ENCODE measurements around the gene HLA-DOA.

Gene HLA-DOA

DNA sequence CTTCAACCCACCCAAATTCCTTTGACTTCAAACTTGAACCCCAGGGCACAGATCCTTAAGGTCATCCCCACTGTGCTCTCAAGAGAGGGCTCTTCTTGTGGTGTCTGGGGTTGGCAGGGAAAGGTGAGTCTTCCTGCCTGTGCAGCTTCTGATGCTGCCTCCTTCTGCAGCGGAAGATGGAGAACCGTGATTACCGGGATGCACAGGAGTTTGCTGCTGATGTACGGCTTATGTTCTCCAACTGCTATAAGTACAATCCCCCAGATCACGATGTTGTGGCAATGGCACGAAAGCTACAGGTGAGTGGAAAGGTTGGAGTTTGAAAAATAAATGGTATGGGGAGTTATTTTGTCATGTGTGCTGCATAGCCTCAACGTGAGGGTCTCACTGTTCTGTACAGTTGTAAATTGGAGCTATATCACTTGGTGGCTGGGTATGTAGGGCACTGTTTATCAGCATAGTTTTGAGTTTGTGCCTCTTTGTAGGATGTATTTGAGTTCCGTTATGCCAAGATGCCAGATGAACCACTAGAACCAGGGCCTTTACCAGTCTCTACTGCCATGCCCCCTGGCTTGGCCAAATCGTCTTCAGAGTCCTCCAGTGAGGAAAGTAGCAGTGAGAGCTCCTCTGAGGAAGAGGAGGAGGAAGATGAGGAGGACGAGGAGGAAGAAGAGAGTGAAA is 32.0 kb downstream of the HLA-DOA start:
- no peak for DNase-seq

DNA sequence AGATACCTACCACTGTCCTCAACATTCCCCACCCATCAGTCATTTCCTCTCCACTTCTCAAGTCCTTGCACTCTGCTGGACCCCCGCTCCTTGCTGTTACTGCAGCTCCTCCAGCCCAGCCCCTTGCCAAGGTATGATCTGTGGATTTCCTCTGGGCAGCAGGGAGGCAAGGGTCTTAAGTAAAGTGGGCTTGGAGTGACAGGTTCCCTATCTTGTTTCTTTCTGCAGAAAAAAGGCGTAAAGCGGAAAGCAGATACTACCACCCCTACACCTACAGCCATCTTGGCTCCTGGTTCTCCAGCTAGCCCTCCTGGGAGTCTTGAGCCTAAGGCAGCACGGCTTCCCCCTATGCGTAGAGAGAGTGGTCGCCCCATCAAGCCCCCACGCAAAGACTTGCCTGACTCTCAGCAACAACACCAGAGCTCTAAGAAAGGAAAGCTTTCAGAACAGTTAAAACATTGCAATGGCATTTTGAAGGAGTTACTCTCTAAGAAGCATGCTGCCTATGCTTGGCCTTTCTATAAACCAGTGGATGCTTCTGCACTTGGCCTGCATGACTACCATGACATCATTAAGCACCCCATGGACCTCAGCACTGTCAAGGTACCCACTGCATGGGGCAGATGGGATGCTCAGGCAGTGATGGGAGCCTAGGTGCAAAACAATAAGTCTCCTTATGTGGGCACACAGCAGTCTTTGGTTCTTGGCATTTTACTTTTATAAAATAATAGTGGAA is 32.9 kb downstream of the HLA-DOA start:
- no peak for DNase-seq

DNA sequence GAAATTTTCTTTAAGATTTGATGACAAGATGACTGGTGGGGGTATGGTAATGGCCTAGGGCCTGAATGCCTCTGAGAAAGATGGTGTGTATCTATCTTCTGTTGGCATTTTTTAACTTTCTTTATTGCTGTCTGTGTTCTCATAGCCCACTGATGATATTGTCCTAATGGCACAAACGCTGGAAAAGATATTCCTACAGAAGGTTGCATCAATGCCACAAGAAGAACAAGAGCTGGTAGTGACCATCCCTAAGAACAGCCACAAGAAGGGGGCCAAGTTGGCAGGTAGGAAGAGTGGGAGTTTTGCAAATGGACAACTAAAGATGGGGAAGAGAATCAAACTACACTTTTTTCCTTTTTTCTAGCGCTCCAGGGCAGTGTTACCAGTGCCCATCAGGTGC is 33.5 kb downstream of the HLA-DOA start:
- DNase-seq = no peak

DNA sequence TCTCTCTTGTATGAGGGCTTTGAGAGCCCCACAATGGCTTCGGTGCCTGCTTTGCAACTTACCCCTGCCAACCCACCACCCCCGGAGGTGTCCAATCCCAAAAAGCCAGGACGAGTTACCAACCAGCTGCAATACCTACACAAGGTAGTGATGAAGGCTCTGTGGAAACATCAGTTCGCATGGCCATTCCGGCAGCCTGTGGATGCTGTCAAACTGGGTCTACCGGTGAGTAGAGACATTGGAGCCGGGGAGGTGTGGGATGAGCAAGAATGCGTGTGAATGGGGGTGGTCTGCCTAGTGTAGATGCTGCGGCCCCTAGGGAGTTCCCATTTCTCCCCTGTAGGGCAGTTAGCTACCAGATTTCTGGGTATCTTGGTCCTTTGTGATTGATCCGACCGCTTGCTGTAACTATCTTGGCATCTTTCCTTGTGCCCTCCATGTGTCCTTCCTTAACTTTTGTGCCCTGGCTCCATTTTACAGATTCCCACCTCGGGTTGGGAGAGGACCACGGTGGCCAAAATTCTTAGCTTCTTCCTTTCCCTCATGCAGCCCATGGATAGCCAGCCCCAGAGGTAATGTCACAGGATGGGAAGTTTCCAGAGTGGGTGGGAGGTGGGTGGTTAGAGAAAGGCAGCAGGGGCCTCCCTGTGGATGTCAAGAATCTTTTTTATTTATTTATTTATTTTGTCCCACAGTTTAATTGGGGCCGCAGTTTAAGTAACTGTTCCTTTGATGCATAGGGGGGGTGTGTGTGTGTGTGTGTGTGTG is 34.7 kb downstream of the HLA-DOA start:
- DNase-seq = no peak

DNA sequence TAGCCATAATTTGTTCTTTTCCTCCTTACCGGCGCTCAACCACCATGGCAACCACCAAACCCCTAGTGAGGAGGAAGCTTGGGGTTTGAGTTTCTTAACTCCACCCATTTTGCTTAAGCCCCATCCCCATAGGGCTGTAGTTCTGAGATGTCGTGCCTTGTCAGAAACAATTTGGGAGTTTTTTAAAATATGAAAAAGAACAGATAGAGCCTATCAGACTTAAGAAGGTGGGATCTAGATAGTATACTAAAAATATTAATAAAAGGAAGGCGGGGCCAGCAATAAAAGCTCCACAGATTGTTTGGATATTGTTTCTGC is 35.4 kb downstream of the HLA-DOA start:
- DNase-seq = no peak

DNA sequence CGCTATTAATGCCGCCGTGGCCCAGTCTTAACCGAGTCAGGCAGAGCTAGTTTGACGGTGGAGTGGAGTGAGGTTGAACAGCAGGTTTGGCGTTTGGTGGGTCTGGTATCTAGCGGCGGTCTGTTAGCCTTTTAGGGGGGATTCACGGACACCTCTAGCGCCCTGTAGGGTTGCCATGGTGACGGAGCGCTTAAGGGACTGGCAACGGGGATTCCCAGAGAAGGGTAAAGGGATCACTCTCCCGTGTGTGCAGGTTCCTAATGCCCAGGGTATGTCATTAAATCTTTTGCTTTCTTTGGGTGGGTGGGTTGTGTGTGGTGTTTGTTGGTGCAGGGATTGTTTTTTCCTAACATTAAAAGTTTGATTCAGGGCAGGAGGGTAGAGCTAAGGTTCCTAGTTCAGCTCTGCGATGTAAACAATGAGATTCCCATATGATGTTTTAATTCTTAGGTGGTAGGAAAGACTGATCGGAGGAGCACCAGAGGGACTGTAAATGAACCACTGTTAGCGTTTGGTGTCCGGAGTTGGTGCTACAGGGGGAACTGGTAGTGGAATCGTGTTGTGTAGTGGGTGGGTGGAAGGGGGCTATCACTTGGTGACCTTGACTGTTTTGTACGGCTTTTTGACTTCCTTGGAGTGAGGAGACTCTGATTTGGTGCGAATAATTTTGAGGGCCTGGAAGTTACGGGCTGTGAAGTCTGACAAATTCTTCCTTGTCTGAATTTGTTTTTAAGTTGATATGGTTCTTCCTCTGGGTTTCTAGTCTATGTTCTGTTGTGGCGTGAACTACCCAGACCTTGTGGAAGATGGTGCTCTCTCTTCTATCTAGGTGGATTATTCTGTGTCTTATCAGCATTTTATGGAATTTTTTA is 36.0 kb downstream of the HLA-DOA start:
- DNase-seq = no peak

DNA sequence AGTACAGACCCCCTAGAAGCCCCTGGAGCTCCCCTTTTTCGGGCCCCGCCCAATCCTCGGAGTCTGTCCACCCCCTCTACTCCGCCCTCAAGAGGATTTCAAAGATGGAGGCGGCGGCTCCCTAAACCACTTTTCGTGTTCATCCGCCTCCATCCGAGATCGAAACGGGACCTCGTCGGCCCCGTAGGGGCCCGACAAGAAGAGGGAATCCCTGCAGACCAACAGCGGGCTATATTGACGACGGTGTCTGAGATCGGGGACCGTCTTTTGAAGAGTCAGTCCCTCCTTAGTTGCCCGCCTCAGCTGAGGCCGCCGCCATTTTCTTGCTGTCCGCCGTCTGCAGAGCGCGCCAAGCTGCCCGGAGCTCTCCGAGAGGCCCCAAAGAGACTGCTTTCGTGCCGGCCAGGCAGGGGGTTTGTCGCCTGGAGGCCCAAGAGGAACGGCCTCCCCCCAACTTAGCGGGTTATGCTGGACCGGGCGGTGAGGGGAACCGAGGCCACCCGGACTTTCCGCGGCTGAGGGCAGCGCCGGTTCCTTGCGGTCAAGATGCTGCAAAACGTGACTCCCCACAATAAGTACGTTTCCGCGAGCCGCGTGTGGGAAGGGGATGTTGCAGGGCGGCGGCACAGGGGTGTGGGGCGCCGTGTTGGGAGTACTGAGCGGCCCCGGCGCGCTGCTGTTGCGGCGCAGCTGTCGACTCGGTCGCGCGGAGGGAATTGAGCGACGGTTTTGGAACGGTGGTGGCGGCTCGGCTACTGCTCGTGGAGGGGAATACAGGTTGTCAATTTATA is 36.8 kb downstream of the HLA-DOA start:
- no peak for DNase-seq

DNA sequence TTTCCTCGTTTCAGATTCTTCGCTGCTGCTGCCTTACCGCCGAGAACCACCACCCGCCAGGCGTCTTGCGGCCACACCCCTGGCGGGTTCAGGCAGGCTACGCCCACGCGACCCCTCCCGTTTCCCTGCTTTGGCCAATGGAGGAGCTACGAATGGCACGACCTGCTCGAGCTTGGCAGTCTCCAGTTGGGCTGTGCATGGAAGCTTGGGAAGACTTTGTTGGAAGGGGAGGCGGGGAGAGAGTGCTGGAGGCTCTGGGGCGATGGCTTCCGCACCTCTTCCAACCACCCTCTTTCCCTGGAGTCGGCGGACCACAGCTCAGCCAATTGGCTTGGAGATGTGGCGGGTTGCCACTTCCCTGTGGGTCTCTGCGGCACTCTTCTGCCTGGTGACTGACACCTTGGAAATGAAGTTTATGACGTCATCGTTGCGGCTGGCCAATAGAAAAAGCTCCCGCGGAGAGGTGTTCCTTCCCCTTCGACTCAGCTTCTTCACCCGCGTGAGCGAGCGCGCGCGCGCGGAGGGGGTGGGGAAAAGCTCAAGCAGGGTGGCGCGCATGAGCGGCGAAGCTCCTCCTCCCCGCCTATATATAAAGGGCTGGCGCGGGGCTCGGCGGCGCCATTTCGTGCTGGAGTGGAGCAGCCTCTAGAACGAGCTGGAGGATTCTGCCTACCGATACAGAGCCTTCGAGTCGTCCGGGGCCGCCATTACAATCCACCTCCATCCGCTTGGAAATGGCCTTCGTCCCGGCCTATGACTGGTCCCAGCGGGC is 37.6 kb downstream of the HLA-DOA start:
- peak; percentile 99 for DNase-seq

DNA sequence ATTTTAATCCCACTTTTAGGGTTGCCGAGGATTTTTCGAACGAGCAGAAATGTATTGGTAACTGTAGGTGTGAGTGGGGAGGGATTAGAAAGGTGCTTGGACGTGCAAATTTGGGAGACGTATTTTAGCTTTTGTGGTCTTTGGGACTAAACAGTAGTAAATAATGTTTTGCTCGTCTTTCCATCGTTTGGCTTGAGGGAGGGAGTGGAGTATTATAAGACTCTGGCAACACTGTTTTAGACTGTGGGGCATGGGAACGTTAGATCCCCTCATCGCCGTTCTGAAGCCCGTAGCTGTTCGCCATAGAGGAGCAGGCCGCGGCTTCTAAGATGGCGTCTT is 38.2 kb downstream of the HLA-DOA start:
- DNase-seq = no peak

DNA sequence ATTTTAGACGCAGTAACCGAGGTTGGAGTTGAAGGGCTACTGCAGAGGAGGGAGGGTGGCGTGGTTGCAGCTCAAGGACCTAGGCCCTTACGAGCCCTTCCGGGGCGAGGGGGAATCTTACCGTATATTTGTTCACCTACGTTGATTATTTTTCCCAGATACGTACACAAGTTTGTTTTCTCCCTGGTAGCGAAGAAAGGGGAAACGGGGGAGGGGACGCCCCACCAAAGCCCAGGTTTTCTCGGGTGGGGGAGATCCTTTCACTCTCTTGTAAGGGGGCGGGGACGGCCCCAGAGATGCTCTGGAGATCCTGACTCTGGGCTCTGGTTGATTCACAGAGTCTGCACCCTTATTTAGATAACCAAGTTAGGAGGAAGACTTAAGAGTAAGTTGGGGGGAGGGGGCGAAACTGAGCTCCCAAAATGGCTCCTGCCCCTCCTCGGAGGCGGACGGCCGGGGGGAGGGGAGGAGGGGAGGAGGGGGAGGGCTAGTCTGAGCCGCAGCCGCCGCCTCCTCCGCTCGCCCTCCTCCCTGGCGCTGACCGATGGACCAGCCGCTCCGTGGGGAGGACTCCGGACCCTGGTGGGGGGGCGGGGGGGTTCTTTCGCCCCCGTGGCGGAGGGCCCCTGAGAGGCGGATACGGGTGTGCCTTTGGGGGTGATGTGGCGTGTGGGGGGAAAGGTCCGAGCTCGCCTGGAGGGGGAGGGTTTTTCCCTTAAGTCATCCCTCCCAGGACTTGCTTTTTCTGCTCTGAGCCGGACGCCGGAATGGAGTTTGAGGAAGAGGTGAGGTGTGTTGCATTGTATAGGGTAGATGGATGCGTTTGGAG is 38.8 kb downstream of the HLA-DOA start:
- no peak for DNase-seq

DNA sequence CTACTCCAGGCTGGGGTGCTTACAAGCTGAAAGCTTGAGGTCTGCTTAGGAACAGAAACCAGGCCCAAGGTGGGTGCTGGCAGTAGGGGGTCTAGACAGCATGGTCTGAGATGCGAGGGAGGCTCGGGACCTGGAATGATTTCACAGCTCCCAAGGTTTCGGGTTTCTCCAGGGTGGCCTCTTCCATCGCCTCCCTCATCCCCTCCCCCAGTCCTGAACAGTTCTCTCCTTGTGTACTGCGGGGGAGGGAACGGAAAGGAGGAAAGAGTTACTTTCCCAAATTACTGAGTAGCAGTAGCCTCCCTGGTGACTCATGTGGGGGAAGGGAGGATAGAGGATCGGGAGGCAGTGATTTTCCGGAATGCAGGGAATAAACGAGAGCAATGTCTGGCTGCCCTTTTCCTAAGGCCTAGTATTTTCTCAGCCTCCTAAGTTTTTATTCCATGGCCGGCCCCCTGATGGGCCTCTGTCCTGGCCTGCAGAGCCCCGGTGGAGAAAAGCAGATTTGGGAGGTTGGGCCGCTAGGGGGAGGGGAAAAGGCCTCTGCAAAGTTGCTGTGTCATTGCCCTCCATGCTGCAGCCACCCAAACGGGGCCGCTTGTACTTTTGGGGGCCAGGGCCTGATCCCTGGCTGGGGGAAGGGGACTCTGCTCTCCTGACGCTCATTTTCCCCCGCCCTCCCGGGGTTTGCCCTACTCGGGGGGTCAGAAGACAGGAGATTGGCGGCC is 39.5 kb downstream of the HLA-DOA start:
- DNase-seq = no peak

DNA sequence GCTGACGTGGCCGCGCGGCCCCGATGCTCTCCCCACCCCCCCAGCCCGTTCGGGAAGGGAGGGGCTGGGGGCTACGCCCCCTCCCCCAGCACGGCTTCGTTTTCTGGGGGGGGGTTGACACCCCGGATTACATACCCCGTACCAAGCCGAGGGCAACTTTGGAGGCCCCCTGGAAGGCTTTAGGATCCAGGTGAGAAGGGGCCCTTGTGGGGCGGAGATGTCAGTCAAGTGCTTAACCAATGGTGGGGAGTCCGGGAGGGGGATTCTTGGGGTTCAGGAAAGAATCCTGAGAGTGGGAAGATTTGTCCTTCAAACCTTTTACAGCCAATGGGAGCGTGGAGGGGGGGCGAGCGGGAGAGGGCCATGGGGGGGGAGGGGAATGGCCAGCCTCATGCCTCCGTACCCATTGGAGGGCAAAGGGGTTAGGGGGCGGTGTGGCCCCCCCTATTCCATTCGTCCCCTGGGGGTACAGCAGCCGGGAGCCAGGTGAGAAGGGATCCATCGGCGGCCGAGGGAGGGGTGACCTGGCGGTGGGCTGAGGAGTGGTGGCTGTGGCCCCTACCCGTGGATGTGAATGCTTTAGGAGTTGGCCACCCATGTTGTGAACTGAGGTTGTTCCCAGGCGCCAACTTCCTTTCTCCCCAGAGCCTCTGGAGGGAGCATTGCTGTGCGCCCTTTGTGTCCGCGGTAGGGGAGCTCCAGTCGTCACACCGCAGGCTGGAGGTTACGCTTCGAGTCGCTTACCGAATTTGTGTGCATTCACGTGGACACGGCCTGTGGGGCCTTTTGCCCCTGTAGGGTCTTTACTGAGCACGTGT is 40.3 kb downstream of the HLA-DOA start:
- DNase-seq = no peak

DNA sequence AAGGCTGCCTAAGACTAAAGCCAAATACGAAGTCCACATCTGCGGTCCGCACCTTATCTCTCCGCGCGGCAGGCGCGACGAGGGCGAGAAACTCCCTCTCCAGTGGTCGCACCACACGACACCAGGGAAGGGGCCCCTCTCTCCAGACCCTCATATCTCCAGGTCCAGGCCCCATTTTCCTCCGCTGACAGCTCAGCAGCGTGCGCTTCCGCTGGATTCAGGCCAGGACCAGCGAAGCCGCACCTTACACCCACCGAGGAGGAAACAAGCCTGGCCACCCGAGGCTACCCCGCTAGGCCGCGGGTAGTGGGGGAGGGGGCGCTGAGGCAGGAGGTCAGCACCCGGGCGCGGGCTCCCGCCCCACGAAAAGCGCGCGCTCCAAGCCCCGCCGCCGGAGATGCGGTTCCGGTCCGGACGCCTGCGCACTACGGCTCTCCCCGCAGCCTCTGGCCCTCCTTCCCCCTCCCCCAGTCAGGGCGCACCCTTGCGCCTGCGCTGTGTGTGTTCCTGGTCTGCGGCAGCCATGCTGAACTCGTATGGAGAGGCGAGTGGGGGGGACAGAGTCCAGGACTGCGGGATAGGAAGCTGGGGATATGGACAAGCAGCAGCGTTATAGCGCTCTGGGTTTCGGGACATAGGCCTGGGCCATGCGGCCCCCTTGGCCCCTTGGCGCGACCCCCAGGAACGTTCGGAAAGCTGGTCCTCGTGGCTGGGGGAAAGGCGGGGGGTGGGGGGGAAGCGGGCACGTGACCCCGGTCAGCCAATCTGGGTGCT is 41.1 kb downstream of the HLA-DOA start, which contains the start of gene BRD2:
Gene BRD2 (plus strand): TSS at position 502 of the 774 bp plus-strand sequence. CDS start 4,305 bp downstream, outside the sequence.
- DNase-seq = peak; percentile 86

DNA sequence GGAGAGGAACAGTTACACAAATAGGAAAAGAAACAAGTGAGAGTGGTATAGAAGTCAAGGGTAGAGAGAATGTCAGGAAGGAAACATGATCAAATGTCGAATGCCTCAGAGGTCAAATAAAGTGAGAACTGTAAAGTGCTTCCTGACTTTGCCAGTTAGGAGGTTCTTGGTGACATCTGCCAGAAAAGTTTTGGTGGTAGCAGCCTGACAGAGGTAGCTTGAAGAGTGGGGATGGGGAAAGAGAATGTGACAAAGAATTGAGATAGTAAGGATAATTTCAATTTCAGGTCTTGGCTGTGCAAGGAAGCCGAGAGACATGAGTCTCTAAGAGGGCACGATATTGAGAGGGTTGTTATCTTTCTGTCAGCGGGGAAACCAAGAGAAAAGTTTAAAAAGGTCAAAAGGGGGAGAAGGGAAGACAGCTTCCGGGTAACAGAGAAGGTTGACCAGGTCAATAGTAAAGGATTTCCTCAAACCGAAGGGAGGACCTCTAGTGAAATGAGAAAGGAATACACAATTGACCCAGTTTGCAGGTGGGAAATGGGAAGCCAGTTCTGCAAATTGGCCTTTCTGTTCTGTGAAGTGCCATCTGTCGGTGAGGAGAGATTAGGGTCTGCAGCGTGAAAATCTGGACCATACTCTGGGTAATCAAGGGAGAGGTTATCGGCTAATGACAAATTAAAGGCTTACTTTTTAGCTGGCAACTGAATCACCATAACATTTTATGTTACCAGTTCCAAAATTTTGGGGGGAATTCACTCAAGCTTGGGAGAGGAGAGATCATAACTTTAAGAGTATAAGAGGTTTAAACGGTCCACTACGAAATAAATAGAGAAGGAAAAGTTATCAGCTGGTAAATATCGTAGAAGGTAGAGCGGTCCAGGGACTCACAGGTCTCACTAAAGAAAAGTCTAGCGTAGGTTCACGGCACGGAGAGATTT is 42.0 kb downstream of the HLA-DOA start:
- peak; percentile 69 for DNase-seq

DNA sequence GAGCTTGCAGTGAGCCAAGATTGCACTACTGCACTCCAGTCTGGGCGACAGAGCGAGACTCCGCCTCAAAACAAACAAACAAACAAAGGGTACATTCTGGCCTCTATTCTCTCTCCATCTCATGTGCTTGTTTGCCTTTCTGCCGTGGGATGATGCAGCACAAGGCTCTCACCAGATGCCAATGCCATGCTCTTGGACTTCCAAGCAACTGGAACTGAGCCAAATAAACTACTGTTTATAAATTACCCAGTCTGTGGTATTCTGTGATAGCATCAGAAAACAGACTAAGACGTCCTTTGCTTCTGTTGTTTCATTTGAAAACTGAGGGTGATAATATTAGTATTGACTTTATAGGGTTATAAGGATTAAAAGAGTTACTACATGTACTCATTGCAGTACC is 44.6 kb downstream of the HLA-DOA start:
- DNase-seq = no peak

DNA sequence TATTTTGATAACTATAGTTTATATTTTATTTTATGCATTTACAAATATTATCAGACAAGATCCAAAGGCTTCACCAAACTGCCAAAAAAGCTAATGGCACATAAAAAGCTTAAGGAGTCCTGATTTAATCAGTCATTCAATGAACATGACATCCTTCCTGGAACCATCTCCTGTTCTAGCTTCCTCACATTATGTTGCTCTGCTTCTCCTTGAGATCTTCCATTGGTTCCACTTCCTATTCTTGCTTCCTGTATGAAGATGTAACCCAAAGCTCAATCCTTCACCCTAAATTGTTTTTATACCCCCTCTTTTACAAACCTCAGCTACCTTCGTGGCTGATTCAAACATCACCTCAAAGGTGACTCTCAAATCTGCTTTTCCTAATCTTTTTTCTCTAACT is 45.5 kb downstream of the HLA-DOA start:
- no peak for DNase-seq
